D721Med (cell line): ENCODE results near the gene UTP18.

Experiments
- DNase-seq: peaks from one replicate; pipeline ENCODE4 v3.0.0; 2011; ENCODE audit warnings: low spot score; ENCODE audit not compliant: insufficient read length
- FAIRE-seq: peaks from 2 replicates; lab custom pipeline; 2011; peaks lifted over from hg19 to GRCh38; lab: Jason Lieb, UNC
- CTCF ChIP-seq: IDR thresholded peaks from 2 replicates; pipeline ENCODE4 v1.5.1; 2012; ENCODE audit warnings: mild to moderate bottlenecking, control low read depth; ENCODE audit not compliant: insufficient read depth; ENCODE audit errors: missing control alignments

Gene UTP18

DNA sequence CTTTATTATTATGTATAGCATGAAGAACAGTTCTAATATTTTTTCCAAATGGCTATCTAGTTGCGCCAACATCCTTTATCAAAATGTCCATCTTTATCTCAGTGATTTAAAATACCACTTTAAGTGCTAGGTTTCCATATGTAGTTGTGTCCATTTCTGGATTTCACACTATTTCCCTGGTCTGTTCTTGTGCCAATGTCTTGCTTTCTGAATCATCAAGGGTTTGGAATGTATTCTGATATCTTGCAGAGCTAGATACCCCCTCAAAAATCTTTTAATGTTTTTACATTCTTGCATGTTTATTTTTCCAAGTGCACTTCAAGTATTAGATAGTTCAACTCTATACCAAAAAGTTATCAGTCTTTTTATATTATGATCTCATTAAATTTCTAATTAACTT is 14.8 kb upstream of the UTP18 start:
- no peak for TF ChIP-seq CTCF
- FAIRE-seq: no peak
- no peak for DNase-seq

GRCh38 chr17:51250314-51250840 is 10.0 kb upstream of the UTP18 start:
- TF ChIP-seq CTCF: no peak
- DNase-seq (no peak), FAIRE-seq (no peak)

DNA sequence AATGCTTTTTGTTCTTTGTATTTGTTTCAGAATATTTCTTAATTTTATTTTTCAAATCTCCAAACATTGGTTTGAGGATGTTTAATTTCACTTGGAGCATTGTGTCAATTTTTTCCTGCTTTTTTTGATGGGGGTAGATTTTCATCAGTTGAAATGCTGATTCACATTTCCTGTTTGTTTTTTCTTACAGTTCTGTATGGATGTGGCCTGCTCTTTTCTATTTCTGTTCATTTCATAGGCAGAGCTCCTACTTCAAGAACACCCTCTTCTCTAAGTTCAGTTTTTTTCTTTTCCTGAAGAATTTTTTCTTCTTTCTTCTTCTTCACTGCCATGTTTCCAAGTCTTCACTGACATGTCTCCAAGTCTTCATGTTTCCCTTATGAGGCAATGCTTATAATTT is 9.3 kb upstream of the UTP18 start:
- no peak for TF ChIP-seq CTCF
- DNase-seq (no peak), FAIRE-seq (no peak)

GRCh38 chr17:51255673-51256072 is 4.7 kb upstream of the UTP18 start:
- TF ChIP-seq CTCF: no peak
- FAIRE-seq (no peak), DNase-seq (no peak)

- TF ChIP-seq CTCF: no peak
- no peak for DNase-seq
- FAIRE-seq: no peak
These were observed 4.2 kb upstream of the UTP18 start for GRCh38 chr17:51256101-51256500.

GRCh38 chr17:51257150-51258081 is 2.9 kb upstream of the UTP18 start:
- DNase-seq (no peak), FAIRE-seq (no peak)
- no peak for TF ChIP-seq CTCF
